Uterus (tissue), 2 donors: Measurements from ENCODE around the gene CNTLN.

Source experiments
- CTCF ChIP-seq, 4 experiments: fragments of 200-600 bp in 2 of 4; fragments of 450-650 bp in 2 of 4; sonication (generic) in 2 of 4; IDR thresholded peaks; one replicate each; pipeline ENCODE4 v1.5.1; 2016 to 2019; ENCODE audit warnings: antibody characterized with exemption in 4 of 4, mild to moderate bottlenecking in 2 of 4, moderate library complexity in 1 of 4
- POLR2A ChIP-seq, 2 donors: fragments of 450-650 bp; IDR thresholded peaks; one replicate each; pipeline ENCODE4 v1.6.1; 2016; ENCODE audit warnings: antibody characterized with exemption in 2 of 2, mild to moderate bottlenecking in 1 of 2, moderate library complexity in 1 of 2

GRCh38 chr9:17272536-17272935 lies 137.7 kb downstream of the CNTLN start:
- TF ChIP-seq CTCF (IDR thresholded peaks at IDR 0.05) (no peak), POLR2A (IDR thresholded peaks at IDR 0.05) (no peak)
